ENCODE measurements around the gene MAN2B2.
"Not testable (repeated sequence)": the region's sequence is repeated elsewhere in the genome, so short reads cannot be mapped to it uniquely, and the experiment has no call there.

Gene MAN2B2

DNA sequence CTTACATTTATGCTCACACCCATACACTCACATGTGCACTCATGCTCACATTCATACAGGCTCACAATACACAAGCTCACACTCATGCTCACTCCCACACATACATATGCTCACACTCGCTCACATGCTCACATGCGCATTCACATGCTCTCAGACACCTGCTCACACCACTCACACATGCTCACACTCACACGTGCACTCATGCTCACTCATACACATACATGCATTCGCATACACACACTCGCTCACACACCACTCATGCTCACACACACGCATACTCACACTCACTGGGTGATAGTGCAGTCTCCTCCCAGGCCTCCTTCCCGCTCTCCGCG lies 90.3 kb downstream of the MAN2B2 start:
- DNase-seq: no peak

DNA sequence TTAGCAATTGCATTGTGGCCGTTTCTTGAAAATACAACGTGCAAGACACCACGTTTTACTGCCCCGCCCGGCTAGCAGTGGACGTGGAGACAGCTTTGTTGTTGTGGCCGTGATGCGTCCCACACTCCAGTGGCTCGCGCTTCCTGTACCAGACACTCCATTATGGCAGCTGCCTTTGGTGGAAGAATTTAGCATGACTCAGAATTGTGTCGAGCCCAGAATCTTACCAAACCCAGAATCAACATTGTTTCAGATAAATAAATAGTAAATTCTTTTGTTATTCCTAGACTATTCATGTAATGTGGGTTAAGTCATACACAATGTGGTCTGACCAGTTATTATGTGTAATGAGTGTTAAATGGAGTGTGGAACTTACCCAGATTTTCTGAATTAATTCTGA lies 93.4 kb downstream of the MAN2B2 start:
- DNase-seq: no peak

DNA sequence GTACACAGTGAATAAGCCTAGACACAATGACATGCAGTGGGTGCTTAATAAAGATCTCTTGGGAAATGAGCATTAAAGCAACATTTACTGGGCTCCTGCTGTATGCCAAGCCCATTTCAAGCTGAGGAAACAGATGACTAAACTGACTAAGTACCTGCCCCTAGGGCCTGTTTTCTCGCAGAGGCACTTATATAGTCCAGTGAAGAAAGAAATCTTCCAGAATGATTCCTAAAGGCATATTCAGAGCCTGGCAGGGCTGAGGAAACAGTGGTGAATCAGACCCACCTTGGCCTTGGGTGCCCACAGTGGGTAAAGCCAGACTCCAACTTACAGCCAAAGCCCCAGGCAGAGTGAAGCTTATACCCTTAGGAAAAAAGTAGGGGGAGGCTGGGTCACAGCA lies 96.7 kb downstream of the MAN2B2 start:
- DNase-seq: no peak

DNA sequence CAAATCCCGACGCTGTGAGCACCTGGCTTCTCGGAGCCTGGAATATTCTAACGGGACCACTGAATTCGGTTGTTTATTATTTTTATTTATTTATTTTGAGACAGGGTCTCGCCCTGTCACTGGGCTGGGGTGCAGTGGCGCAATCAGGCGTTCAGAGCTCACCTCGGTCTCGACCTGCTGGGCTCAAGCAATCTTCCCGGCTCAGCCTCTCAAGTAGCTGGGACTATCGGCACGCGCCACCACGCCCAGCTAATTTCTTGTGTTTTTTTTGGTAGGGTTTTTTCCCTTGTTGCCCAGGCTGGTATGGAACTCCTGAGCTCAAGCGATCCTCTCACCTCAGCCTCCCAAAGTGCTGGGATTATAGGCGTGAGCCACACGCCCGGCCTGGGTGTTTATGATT lies 97.1 kb downstream of the MAN2B2 start:
- no peak for DNase-seq

DNA sequence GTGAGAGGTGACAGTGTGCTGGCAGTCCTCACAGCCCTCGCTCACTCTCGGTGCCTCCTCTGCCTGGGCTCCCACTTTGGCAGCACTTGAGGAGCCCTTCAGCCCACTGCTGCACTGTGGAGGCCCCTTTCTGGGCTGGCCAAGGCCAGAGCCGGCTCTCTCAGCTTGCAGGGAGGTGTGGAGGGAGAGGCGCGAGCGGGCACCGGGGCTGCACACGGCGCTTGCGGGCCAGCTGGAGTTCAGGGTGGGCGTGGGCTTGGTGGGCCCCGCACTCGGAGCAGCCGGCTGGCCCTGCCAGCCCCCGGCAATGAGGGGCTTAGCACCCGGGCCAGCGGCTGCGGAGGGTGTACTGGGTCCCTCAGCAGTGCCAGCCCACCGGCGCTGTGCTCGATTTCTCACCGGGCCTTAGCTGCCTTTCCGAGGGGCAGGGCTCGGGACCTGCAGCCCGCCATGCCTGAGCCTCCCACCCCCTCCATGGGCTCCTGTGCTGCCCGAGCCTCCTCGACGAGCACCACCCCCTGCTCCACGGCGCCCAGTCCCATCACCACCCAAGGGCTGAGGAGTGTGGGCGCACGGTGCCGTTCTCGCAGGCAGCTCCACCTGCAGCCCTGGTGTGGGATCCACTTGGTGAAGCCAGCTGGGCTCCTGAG lies 97.7 kb downstream of the MAN2B2 start:
- DNase-seq: not testable (repeated sequence)

Measured in nucleus accumbens (tissue), 56 donors.